Psoas muscle (tissue), 8 donors: ENCODE results near the gene ZPBP2. TPM values are rescaled to one million over a fixed set of nuclear protein-coding genes. Genes with fewer than 3 reads are reported as not detected.

Experiments
- ATAC-seq, 4 donors: fragments of 200-7000 bp; cut with Tn5 transposase; one replicate each; pipeline ENCODE4 v1.9.1; 2020; ENCODE audit warnings: moderate library complexity in 3 of 4, mild to moderate bottlenecking in 2 of 4
- DNase-seq, 2 donors: peaks; one replicate each; pipeline ENCODE4 v3.0.0-alpha.2; 2020
- H3K27ac ChIP-seq: fragments of 200-600 bp; one replicate; pipeline ENCODE4 v1.8.0; 2022
- H3K27me3 ChIP-seq, 3 donors: fragments of 200-600 bp in 1 of 3; one replicate each; pipeline versions ENCODE4 v1.6.1 to v1.8.0; 2013 to 2022; ENCODE audit warnings: low read length in 2 of 3, mild to moderate bottlenecking in 2 of 3, moderate library complexity in 1 of 3; ENCODE audit not compliant: insufficient read depth in 3 of 3
- H3K36me3 ChIP-seq, 2 donors: fragments of 200-600 bp in 1 of 2; one replicate each; pipeline versions ENCODE4 v1.6.1 to v1.8.0; 2013 to 2022; ENCODE audit warnings: low read depth in 1 of 2, mild to moderate bottlenecking in 1 of 2, moderate library complexity in 1 of 2; ENCODE audit not compliant: insufficient read depth in 1 of 2
- H3K4me1 ChIP-seq: fragments of 200-600 bp; one replicate; pipeline ENCODE4 v1.8.0; 2022
- H3K4me3 ChIP-seq: fragments of 200-600 bp; one replicate; pipeline ENCODE4 v1.8.0; 2022; ENCODE audit warnings: mild to moderate bottlenecking
- H3K9me3 ChIP-seq: fragments of 200-600 bp; one replicate; pipeline ENCODE4 v1.8.0; 2022
- CTCF ChIP-seq: fragments of 200-600 bp; IDR thresholded peaks from one replicate; pipeline ENCODE4 v1.8.0; 2022; ENCODE audit warnings: antibody characterized with exemption
- WGBS, 3 donors: extraction: QIAGEN DNeasy Blood & Tissue Kit; methylation state at CpG; one replicate each; pipeline versions ENCODE4 v1.1.6 to v1.1.7; 2013; 5-methylcytosine and 5-hydroxymethylcytosine counted together
- intact Hi-C, 2 donors: fragments of 100-400 bp; cut with DNase I; formaldehyde crosslinking; loops; one replicate each; pipeline versions ENCODE4 v1.11.0 to v1.14.2; 2022
- polyA plus RNA-seq, 3 donors: library from polyadenylated mRNA; stranded (reverse); fragments of 200-250 nt; gene quantifications; one replicate each; pipeline ENCODE4 v1.2.3, GENCODE V29; 2013
- total RNA-seq, 4 donors: library from RNA; stranded (reverse); fragmentation: NEBNext Ultra II Directional in 2 of 4; extraction: Animal tissue kit (Norgen Biotek cat#: 25700) in 2 of 4; gene quantifications; one replicate each; pipeline versions ENCODE4 v1.2.1 to v1.2.4, GENCODE V29; 2021 to 2023
- donor health status: healthy with polysubstance abuse.
- donor health status: DM: no; HTN: no; CAD: no; lungs with moderate emphysema.
- donor health status: Bipolar disorder and iron deficiency.
- donor health status: healthy.
- donor health status: DM: yes; HTN: yes; CAD: no.
- donor health status: DM: no; HTN: no; CAD: no.
- donor health status: DM: no; HTN: no; CAD: no.
- donor health status: DM: yes; HTN: yes; CAD: no.

The ZPBP2 gene
- total and polyA plus RNA-seq, 7 donors = not detected

- H3K4me1 ChIP-seq = peaks cover 19% of the 10 kb centered on the region
- no peak for TF ChIP-seq CTCF
- no peaks in the 10 kb centered on the region for H3K9me3 ChIP-seq
- H3K4me3 ChIP-seq = no peak overlapping the region
- DNase-seq (no peak), ATAC-seq (no peak)
- H3K27me3 ChIP-seq = no peaks in the 10 kb centered on the region
- intact Hi-C loops = no loop called here
- no peak overlapping the region for H3K27ac ChIP-seq
- 95 to 97% (median 96%) methylated on average over 6 of the region's 6 CpGs for WGBS, 3 donors
- peaks cover 0 to 53% of the 10 kb centered on the region in 2 donors for H3K36me3 ChIP-seq
These were observed 54.0 kb downstream of the ZPBP2 start for GRCh38 chr17:39922006-39922405.

GRCh38 chr17:39923230-39923629, 55.2 kb downstream of the ZPBP2 start:
- no peaks in the 10 kb centered on the region for H3K27me3 ChIP-seq
- TF ChIP-seq CTCF = no peak
- no peaks in the 10 kb centered on the region for H3K9me3 ChIP-seq
- DNase-seq (no peak), ATAC-seq (no peak)
- 84 to 92% (median 85%) methylated on average over 6 of the region's 6 CpGs for WGBS, 3 donors
- no peak overlapping the region for H3K4me3 ChIP-seq
- peaks cover 22% of the 10 kb centered on the region for H3K4me1 ChIP-seq
- intact Hi-C loops = no loop called here
- H3K36me3 ChIP-seq = peaks cover 0 to 52% of the 10 kb centered on the region in 2 donors
- H3K27ac ChIP-seq = no peak overlapping the region

- H3K36me3 ChIP-seq = peaks cover 0 to 48% of the 10 kb centered on the region in 2 donors
These were observed 56.1 kb downstream of the ZPBP2 start for GRCh38 chr17:39923836-39924690.

GRCh38 chr17:39924691-39925055, 56.7 kb downstream of the ZPBP2 start:
- Histone ChIP-seq H3K4me1 (peaks cover 35% of the 10 kb centered on the region), H3K36me3 (peaks cover 0 to 43% of the 10 kb centered on the region in 2 donors), H3K27ac (no peak overlapping the region), H3K9me3 (no peaks in the 10 kb centered on the region), H3K27me3 (no peaks in the 10 kb centered on the region), H3K4me3 (no peak overlapping the region)
- 53 to 78% (median 58%) methylated on average over 3 of the region's 3 CpGs for WGBS, 3 donors
- intact Hi-C loops = no loop called here
- ATAC-seq (no peak), DNase-seq (no peak)
- no peak for TF ChIP-seq CTCF

More at GRCh38 chr17:39923836-39924690, 56.1 kb downstream of the ZPBP2 start:
- DNase-seq (no peak), ATAC-seq (no peak)
- peaks cover 31% of the 10 kb centered on the region for H3K4me1 ChIP-seq
- H3K4me3 ChIP-seq = no peak overlapping the region
- intact Hi-C loops = no loop called here
- WGBS, 3 donors = 72 to 75% (median 74%) methylated on average over 17 of the region's 17 CpGs
- no peak for TF ChIP-seq CTCF
- H3K9me3 ChIP-seq = no peaks in the 10 kb centered on the region
- no peak overlapping the region for H3K27ac ChIP-seq
- H3K27me3 ChIP-seq = no peaks in the 10 kb centered on the region
